GM21723 (cell line): ENCODE results near the gene RPS6KA3.

ENCODE experiments used
- ATAC-seq: cut with Tn5 transposase; IDR thresholded peaks from one replicate; pipeline ENCODE4 v1.9.1; 2021; ENCODE audit warnings: mild to moderate bottlenecking, moderate library complexity; ENCODE audit not compliant: unreplicated experiment

The RPS6KA3 gene

DNA sequence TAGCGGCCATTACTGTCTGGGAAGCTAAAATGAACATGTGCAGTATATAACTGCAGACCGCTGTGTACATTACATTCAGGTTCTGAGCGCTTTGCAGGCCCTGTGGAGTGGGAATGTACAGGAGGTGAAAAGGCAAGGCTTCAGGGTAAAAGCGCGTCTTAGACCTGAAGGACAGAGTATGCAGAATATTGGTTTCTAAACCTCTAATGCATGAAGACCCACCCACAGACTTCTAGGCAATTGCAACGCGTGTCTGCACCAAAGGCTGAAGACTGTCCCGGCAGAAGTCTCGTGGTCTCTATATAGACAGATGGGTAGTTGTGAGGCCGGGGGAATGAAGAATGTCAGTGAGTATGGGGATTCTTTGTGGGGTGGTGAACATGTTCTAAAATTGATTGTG lies 155.4 kb downstream of the RPS6KA3 start:
- no peak for ATAC-seq

DNA sequence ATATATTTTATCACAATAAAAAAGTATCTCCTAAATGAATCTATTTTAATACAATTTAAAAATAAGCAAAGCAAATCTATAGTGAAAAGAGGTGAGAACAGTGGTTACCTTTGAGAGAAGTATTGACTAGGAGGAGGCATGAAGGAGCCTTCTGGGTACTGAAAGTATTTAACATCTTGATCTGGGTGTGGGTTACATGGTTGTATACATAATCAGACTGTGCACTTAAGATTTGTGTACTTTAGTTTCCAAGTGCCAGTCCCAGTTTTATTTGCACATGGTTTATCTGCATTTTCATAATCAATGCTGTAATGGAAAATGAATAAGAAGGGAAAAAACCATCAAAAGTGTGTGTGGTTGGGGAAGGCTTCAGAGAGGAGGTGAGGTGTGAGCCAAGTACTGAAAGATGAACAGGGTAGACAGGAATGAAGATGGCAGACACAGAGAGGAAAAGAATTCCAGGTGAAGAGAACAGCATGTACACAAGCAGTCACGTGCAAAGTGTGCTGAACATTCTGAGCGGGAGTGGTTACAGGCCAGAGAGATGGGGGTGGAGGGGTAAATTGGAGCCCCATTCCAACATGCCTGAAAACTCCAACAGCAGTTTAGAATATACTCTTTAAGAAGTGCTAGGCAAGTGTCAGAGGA lies 164.7 kb downstream of the RPS6KA3 start:
- ATAC-seq: no peak
